ENCODE measurements around the gene PCYT1A.

- no peak for TF ChIP-seq CTCF (IDR thresholded peaks at IDR 0.05)
- TF ChIP-seq POLR2AphosphoS5 (IDR thresholded peaks at IDR 0.05; ENCODE audit: low read depth, low read length) = no peak
- TF ChIP-seq REST (IDR thresholded peaks at IDR 0.05; ENCODE audit: insufficient read depth in 1 of 2, low read depth in 2 of 2, low read length in 1 of 2) = no peak
These were observed 80.2 kb downstream of the PCYT1A start for GRCh38 chr3:196207159-196207832.
